ENCODE data around the gene ELMO3. TPM values are rescaled to one million over a fixed set of nuclear protein-coding genes. Genes with fewer than 3 reads are reported as not detected.

Gene ELMO3
- total and polyA plus RNA-seq, 2 of the 4 experiments (the other 2 are of a cell fraction), result 0.36 to 1.6 TPM

- Histone ChIP-seq H3K4me2 (ENCODE audit: low read depth, low read length) (peak within 1 kb of the TSS; percentile 88), H2BK15ac (ENCODE audit: low read depth, low read length) (peak within 1 kb of the TSS; percentile 34; the same call in 1 of the 3 replicates), H3K9me3 (ENCODE audit: control insufficient read depth, insufficient read depth, low read length) (no peaks in the 10 kb centered on the region), H4K5ac (ENCODE audit: low read depth, low read length) (peak within 1 kb of the TSS; percentile 66), H3K9me1 (ENCODE audit: insufficient read depth, low read length) (peaks cover 22% of the 10 kb centered on the region), H3K56ac (ENCODE audit: extremely low read depth, insufficient read depth, low read length) (peak within 1 kb of the TSS; percentile 49), H4K20me1 (ENCODE audit: insufficient read depth, low read length) (no peaks in the 10 kb centered on the region; the same call in 1 of the 2 replicates), H3K27me3 (ENCODE audit: control insufficient read depth, insufficient read depth, low read length) (no peaks in the 10 kb centered on the region), H2AK9ac (replicated peaks; ENCODE audit: low read depth, low read length, poor library complexity) (peak within 1 kb of the TSS; percentile 87), H3K27ac (ENCODE audit: insufficient read depth, low read length) (peak within 1 kb of the TSS; percentile 57), H4K8ac (ENCODE audit: low read depth in 2 of 2, low read length in 2 of 2) (peak within 1 kb of the TSS; percentile 35 to 83), H2BK120ac (ENCODE audit: low read depth, low read length) (peak within 1 kb of the TSS; percentile 24), H2BK20ac (ENCODE audit: low read depth, low read length) (peak within 1 kb of the TSS; percentile 24; the same call in 1 of the 2 replicates), H3K23ac (ENCODE audit: low read depth, low read length) (peak within 1 kb of the TSS; percentile 88), H2BK5ac (ENCODE audit: low read depth, low read length, poor library complexity, severe bottlenecking) (peak within 1 kb of the TSS; percentile 41), H3K4me3 (ENCODE audit: insufficient read depth, low read depth, low read length) (peak within 1 kb of the TSS; percentile 59), H3K9ac (ENCODE audit: low read depth, low read length) (peak within 1 kb of the TSS; percentile 81), H3K79me1 (ENCODE audit: low read depth in 1 of 2, low read length in 2 of 2) (peaks cover 10 to 51% of the 10 kb centered on the region in 2 experiments; a peak in 3 of 4 replicates), H3K18ac (ENCODE audit: low read depth, low read length) (no peak within 1 kb of the TSS; the same call in 1 of the 2 replicates), H3K36me3 (ENCODE audit: control insufficient read depth, insufficient read depth, low read length) (no peaks in the 10 kb centered on the region), H3K4me1 (ENCODE audit: control insufficient read depth, insufficient read depth, low read length) (peaks cover 36% of the 10 kb centered on the region), H3K4ac (ENCODE audit: low read depth, low read length) (peak within 1 kb of the TSS; percentile 79), H2AFZ (replicated peaks; ENCODE audit: low read length, poor library complexity) (peak within 1 kb of the TSS; percentile 90), H2AK5ac (ENCODE audit: low read depth, low read length) (peak within 1 kb of the TSS; percentile 93), H4K91ac (ENCODE audit: insufficient read depth, low read depth, low read length) (peak within 1 kb of the TSS; percentile 73), H3K14ac (replicated peaks; ENCODE audit: low read depth, low read length) (peak within 1 kb of the TSS; percentile 67)
- intact Hi-C loops (cut with micrococcal nuclease) (loop anchor here (5.0 kb wide), 1 partner anchor 144 kb away; the partner anchor contains the start of gene TPPP3), in situ Hi-C loops (cut with MboI; ENCODE audit: low sequenced_read_pairs) (no loop called here), dilution Hi-C loops (cut with HindIII; ENCODE audit: low sequenced_read_pairs, unreplicated experiment) (no loop called here)
- DNase-seq (no peak), ATAC-seq (ENCODE audit: low read depth) (peak; percentile 7; the same call in 1 of the 2 replicates)
- ChIA-PET CTCF (interaction anchor here (1.5 kb wide), 1 partner anchor 12 kb away, joined by 4 read pairs; no protein-coding TSS in a partner anchor), POLR2A (ENCODE audit: unreplicated experiment) (interaction anchor here (0.6 kb wide), 1 partner anchor 205 kb away, joined by 3 read pairs; no protein-coding TSS in a partner anchor)
- TF ChIP-seq RCOR1 (IDR thresholded peaks at IDR 0.05; ENCODE audit: insufficient replicate concordance, low read length) (no peak), SMC3 (IDR thresholded peaks at IDR 0.05; ENCODE audit: low read depth, low read length) (no peak), BHLHE40 (IDR thresholded peaks at IDR 0.05; ENCODE audit: low read depth, low read length) (peak; percentile 72; the same call in 1 of the 2 replicates), CTCF (conservative IDR thresholded peaks at IDR 0.05; ENCODE audit: low read depth, low read length) (peak; percentile 20; the same call in 1 of the 2 replicates), ELK1 (IDR thresholded peaks at IDR 0.05; ENCODE audit: borderline replicate concordance, low read depth, low read length) (no peak), MAZ (IDR thresholded peaks at IDR 0.05; ENCODE audit: borderline replicate concordance, low read depth, low read length) (no peak), CHD1 (IDR thresholded peaks at IDR 0.05; ENCODE audit: low read depth, low read length) (no peak), POLR2A (IDR thresholded peaks at IDR 0.05; ENCODE audit: low read depth, low read length) (no peak), USF2 (IDR thresholded peaks at IDR 0.05; ENCODE audit: low read depth, low read length) (peak; percentile 89), RAD21 (IDR thresholded peaks at IDR 0.05; ENCODE audit: low read length) (no peak)
- WGBS, 2 experiments (ENCODE audit: extremely low coverage in 2 of 2, insufficient read length in 1 of 2), result 1% methylated on average over 33 of the region's 75 CpGs; no CpG with 5 or more reads in 1 of the 2 experiments
- BruUV-seq (replicated peaks), result no TSS peak
These were observed 49.7 kb downstream of the ELMO3 start, which contains the start of gene SLC9A5 for GRCh38 chr16:67248401-67249177. TSS of gene SLC9A5 (plus strand) at chr16:67248979. CDS start at chr16:67249015, 36 bp downstream.

All from IMR-90 (cell line).